GM12878 (cell line): ENCODE data around the gene CNKSR3. TPM values are rescaled to one million over a fixed set of nuclear protein-coding genes. Genes with fewer than 3 reads are reported as not detected.

Experiments
- ATAC-seq: fragments of 200-7000 bp; cut with Tn5 transposase; 3 replicates; pipeline ENCODE4 v1.9.1; 2020; ENCODE audit warnings: mild to moderate bottlenecking, moderate library complexity
- BruUV-seq: library from RNA; stranded (reverse); fragments of 400-500 nt; replicated peaks from 2 replicates; lab custom pipeline; 2021; lab: Mats Ljungman, UMichigan
- CTCF ChIA-PET: fragments of 300-600 bp; sonication (Branson Sonifier 250); formaldehyde crosslinking; extraction: SDS; loops from one replicate; lab custom pipeline; 2021; ENCODE audit warnings: inconsistent platforms; lab: Yijun Ruan, JAX
- POLR2A ChIA-PET: fragments of 350-600 bp; formaldehyde crosslinking; extraction: SDS; loops from one replicate; lab custom pipeline; 2021; ENCODE audit warnings: inconsistent platforms; lab: Charles Lee
- RAD21 ChIA-PET: fragments of 300-600 bp; sonication (Branson Sonifier 250); formaldehyde crosslinking; loops from one replicate; lab custom pipeline; 2023; ENCODE audit warnings: antibody characterized with exemption; ENCODE audit not compliant: unreplicated experiment; lab: Charles Lee
- SMC1A ChIA-PET: fragments of 300-600 bp; sonication (Branson Sonifier 250); formaldehyde crosslinking; loops from one replicate; lab custom pipeline; 2023; ENCODE audit not compliant: unreplicated experiment, uncharacterized antibody; lab: Charles Lee
- DNase-seq: peaks from one replicate; pipeline ENCODE4 v3.0.0-alpha.2; 2011; ENCODE audit warnings: low read depth, low spot score
- FAIRE-seq: peaks from 3 replicates; lab custom pipeline; 2011; peaks lifted over from hg19 to GRCh38; lab: Jason Lieb, UNC
- H2AFZ ChIP-seq: 2 replicates; pipeline ENCODE4 v1.6.0; 2011; ENCODE audit warnings: low read depth, low read length, control low read depth; ENCODE audit not compliant: control insufficient read depth
- H3K27ac ChIP-seq: 2 replicates; pipeline ENCODE4 v1.5.1; 2011; ENCODE audit warnings: control low read depth; ENCODE audit not compliant: control insufficient read depth, insufficient read depth
- H3K27me3 ChIP-seq, 2 experiments: replicated peaks in 1 of 2; 2 replicates each; pipeline versions ENCODE4 v1.6.0 to v1.6.1; 2011; ENCODE audit warnings: low read length in 1 of 2; ENCODE audit not compliant: control insufficient read depth in 2 of 2, insufficient read depth in 2 of 2
- H3K36me3 ChIP-seq, 2 experiments: 2 replicates each; pipeline ENCODE4 v1.5.1; 2011; ENCODE audit warnings: low read length in 1 of 2; ENCODE audit not compliant: control insufficient read depth in 2 of 2, insufficient read depth in 2 of 2
- H3K4me1 ChIP-seq: 2 replicates; pipeline ENCODE4 v1.6.1; 2011; ENCODE audit warnings: mild to moderate bottlenecking, low read length, moderate library complexity, mixed read lengths; ENCODE audit not compliant: control insufficient read depth, insufficient read depth
- H3K4me2 ChIP-seq: 2 replicates; pipeline ENCODE4 v1.6.0; 2011; ENCODE audit warnings: control low read depth; ENCODE audit not compliant: control insufficient read depth, insufficient read depth
- H3K4me3 ChIP-seq: fragments of 200-600 bp; sonication (generic); 2 replicates; pipeline ENCODE4 v1.5.1; 2016
- H3K79me2 ChIP-seq: 2 replicates; pipeline ENCODE4 v1.6.0; 2011; ENCODE audit warnings: low read length; ENCODE audit not compliant: control insufficient read depth, insufficient read depth
- H3K9ac ChIP-seq: 2 replicates; pipeline ENCODE4 v1.8.0; 2011; ENCODE audit warnings: low read length, control low read depth, mixed read lengths; ENCODE audit not compliant: control insufficient read depth, insufficient read depth
- H3K9me3 ChIP-seq: replicated peaks from 3 replicates; pipeline ENCODE4 v1.5.1; 2011; ENCODE audit warnings: mild to moderate bottlenecking, low read length; ENCODE audit not compliant: control insufficient read depth, insufficient read depth
- H4K20me1 ChIP-seq: 2 replicates; pipeline ENCODE4 v1.6.0; 2011; ENCODE audit not compliant: control insufficient read depth, insufficient read depth
- CREB1 ChIP-seq: IDR thresholded peaks from 2 replicates; pipeline ENCODE4 v1.6.1; 2012; ENCODE audit warnings: low read depth, mild to moderate bottlenecking, inconsistent platforms
- E2F4 ChIP-seq: IDR thresholded peaks from 2 replicates; pipeline ENCODE4 v1.6.1; 2012; ENCODE audit warnings: low read depth, low read length, improper control_type of control experiment
- E4F1 ChIP-seq: fragments of 450-650 bp; IDR thresholded peaks from 2 replicates; pipeline ENCODE4 v1.6.1; 2018; ENCODE audit warnings: borderline replicate concordance, mild to moderate bottlenecking; ENCODE audit not compliant: partially characterized antibody
- ETV6 ChIP-seq, 2 experiments: fragments of 450-650 bp in 1 of 2; IDR thresholded peaks in 1 of 2; conservative IDR thresholded peaks in 1 of 2; 2 replicates each; pipeline ENCODE4 v1.6.1; 2014; ENCODE audit warnings: antibody characterized with exemption in 1 of 2, borderline replicate concordance in 1 of 2, low read depth in 1 of 2, mild to moderate bottlenecking in 1 of 2, moderate library complexity in 1 of 2
- IKZF1 ChIP-seq: fragments of 450-650 bp; conservative IDR thresholded peaks from 2 replicates; pipeline ENCODE4 v1.6.1; 2017; ENCODE audit warnings: antibody characterized with exemption, mild to moderate bottlenecking
- MEF2A ChIP-seq: IDR thresholded peaks from 2 replicates; pipeline ENCODE4 v1.6.1; 2011; ENCODE audit warnings: low read depth, mild to moderate bottlenecking, low read length, moderate library complexity; ENCODE audit not compliant: insufficient read depth
- MEF2B ChIP-seq: fragments of 450-650 bp; IDR thresholded peaks from 2 replicates; pipeline ENCODE4 v1.6.1; 2018; ENCODE audit warnings: mild to moderate bottlenecking, moderate library complexity; ENCODE audit not compliant: partially characterized antibody, poor library complexity, severe bottlenecking
- MYC ChIP-seq: IDR thresholded peaks from 2 replicates; pipeline ENCODE4 v1.6.1; 2011; ENCODE audit warnings: mild to moderate bottlenecking, low read length, moderate library complexity, inconsistent platforms; ENCODE audit not compliant: insufficient read depth, insufficient replicate concordance, insufficient read length, severe bottlenecking
- NFXL1 ChIP-seq: fragments of 450-650 bp; IDR thresholded peaks from 2 replicates; pipeline ENCODE4 v1.6.1; 2017; ENCODE audit warnings: antibody characterized with exemption, mild to moderate bottlenecking, borderline replicate concordance
- PAX5 ChIP-seq: IDR thresholded peaks from 2 replicates; pipeline ENCODE4 v1.6.1; 2011; ENCODE audit warnings: low read depth, low read length, borderline replicate concordance
- PAX8 ChIP-seq: fragments of 450-650 bp; IDR thresholded peaks from 2 replicates; pipeline ENCODE4 v1.6.1; 2017; ENCODE audit warnings: mild to moderate bottlenecking, moderate library complexity
- RB1 ChIP-seq: fragments of 450-650 bp; formaldehyde crosslinking; IDR thresholded peaks from 2 replicates; pipeline ENCODE4 v1.6.1; 2017; ENCODE audit warnings: mild to moderate bottlenecking, borderline replicate concordance
- SMC3 ChIP-seq: IDR thresholded peaks from 2 replicates; pipeline ENCODE4 v1.6.1; 2011; ENCODE audit warnings: low read length, improper control_type of control experiment, borderline replicate concordance
- TARDBP ChIP-seq: IDR thresholded peaks from 2 replicates; pipeline ENCODE4 v1.6.1; 2016; ENCODE audit warnings: borderline replicate concordance
- TCF7 ChIP-seq: IDR thresholded peaks from 2 replicates; pipeline ENCODE4 v1.6.1; 2014; ENCODE audit warnings: antibody characterized with exemption, borderline replicate concordance
- ZSCAN29 ChIP-seq: fragments of 450-650 bp; IDR thresholded peaks from 2 replicates; pipeline ENCODE4 v1.6.1; 2017; ENCODE audit warnings: mild to moderate bottlenecking, moderate library complexity
- WGBS: methylation state at CpG from one replicate; pipeline ENCODE4 v1.1.6; 2016; ENCODE audit warnings: low lambda C conversion rate; ENCODE audit not compliant: insufficient replicate concordance, insufficient coverage; ENCODE audit errors: missing lambda C conversion rate; 5-methylcytosine and 5-hydroxymethylcytosine counted together
- in situ Hi-C: fragments of 300-500 bp; cut with MboI; formaldehyde crosslinking; loops from 9 replicates; pipeline ENCODE4 v1.14.3; 2018; ENCODE audit warnings: mixed read lengths
- intact Hi-C: fragments of 100-400 bp; cut with micrococcal nuclease; formaldehyde crosslinking; loops from one replicate; pipeline ENCODE4 v1.14.2; 2022; ENCODE audit not compliant: unreplicated experiment
- polyA plus RNA-seq, 11 experiments: library from polyadenylated mRNA; depleted of rRNA in 4 of 11; unstranded in 6 of 11; stranded (reverse) in 5 of 11; fragments of >200 nt; fragmentation: Nextera tagmentation in 4 of 11; fragmentation: Illumina TruSeq in 1 of 11; extraction: Ambion mirVana in 4 of 11; extraction: Trizol in 1 of 11; gene quantifications; 1 replicate in 1 of 11; 2 replicates in 10 of 11; pipeline versions ENCODE4 v1.2.1 to v1.2.3, GENCODE V29; 2011 to 2016; ENCODE audit warnings: inconsistent platforms in 2 of 11, missing spikeins in 2 of 11, low read depth in 1 of 11
- total RNA-seq, 4 experiments: library from RNA; depleted of rRNA in 3 of 4; stranded (reverse); fragments of >200 nt in 3 of 4; fragmentation: Illumina TruSeq in 1 of 4; extraction: Trizol in 1 of 4; gene quantifications; 2 replicates each; pipeline versions ENCODE4 v1.2.1 to v1.2.3, GENCODE V29; 2013 to 2021

The CNKSR3 gene
- total and polyA plus RNA-seq, 10 of the 15 experiments (the other 5 are each of a cell fraction or from before 2014, with no cell fraction given), result under 0.01 to 0.48 (median 0.12) TPM; not detected in 2

- TF ChIP-seq MYC (no peak), E4F1 (no peak), IKZF1 (no peak), MEF2B (no peak), PAX5 (no peak), ETV6 (conservative IDR thresholded peaks at IDR 0.05 in 1 of 2, IDR thresholded peaks at IDR 0.05 in 1 of 2; ENCODE audit: borderline replicate concordance in 1 of 2, low read depth in 1 of 2) (no peak), ZSCAN29 (no peak), E2F4 (no peak), PAX8 (no peak), TARDBP (no peak), SMC3 (no peak), RB1 (no peak), TCF7 (no peak), MEF2A (no peak), NFXL1 (no peak), CREB1 (no peak)
- TF ChIP-seq, all 136 proteins: peak for 0
- FAIRE-seq (no peak), ATAC-seq (no peak), DNase-seq (no peak)
- ChIA-PET SMC1A (interaction anchor here (1.0 kb wide), 2 partner anchors 14 to 148 kb away, joined by 3 read pairs; no protein-coding TSS in a partner anchor), RAD21 (no interaction called here), CTCF (interaction anchor here (0.6 kb wide), 1 partner anchor 30 kb away, joined by 3 read pairs; no protein-coding TSS in a partner anchor), POLR2A (no interaction called here)
- Histone ChIP-seq H2AFZ (no peak overlapping the region), H3K27me3 (no peaks in the 10 kb centered on the region; a peak in 1 of 4 replicates), H3K79me2 (no peaks in the 10 kb centered on the region), H3K4me3 (no peak overlapping the region), H3K9ac (no peak overlapping the region), H4K20me1 (no peaks in the 10 kb centered on the region), H3K4me1 (no peaks in the 10 kb centered on the region), H3K36me3 (no peaks in the 10 kb centered on the region), H3K9me3 (no peaks in the 10 kb centered on the region), H3K4me2 (no peak overlapping the region), H3K27ac (no peak overlapping the region)
- in situ Hi-C loops (no loop called here), intact Hi-C loops (no loop called here)
- no TSS peak for BruUV-seq
- WGBS, result 80% methylated on average over 4 of the region's 4 CpGs
Measured at GRCh38 chr6:154425034-154425433, 85.5 kb downstream of the CNKSR3 start.
